ENCODE results near the gene CLASP1. TPM values are rescaled to one million over a fixed set of nuclear protein-coding genes. Genes with fewer than 3 reads are reported as not detected.

CLASP1 gene
- total RNA-seq, 6 experiments from 2014 or later: 19.7 to 32.4 (median 24.1) TPM

DNA sequence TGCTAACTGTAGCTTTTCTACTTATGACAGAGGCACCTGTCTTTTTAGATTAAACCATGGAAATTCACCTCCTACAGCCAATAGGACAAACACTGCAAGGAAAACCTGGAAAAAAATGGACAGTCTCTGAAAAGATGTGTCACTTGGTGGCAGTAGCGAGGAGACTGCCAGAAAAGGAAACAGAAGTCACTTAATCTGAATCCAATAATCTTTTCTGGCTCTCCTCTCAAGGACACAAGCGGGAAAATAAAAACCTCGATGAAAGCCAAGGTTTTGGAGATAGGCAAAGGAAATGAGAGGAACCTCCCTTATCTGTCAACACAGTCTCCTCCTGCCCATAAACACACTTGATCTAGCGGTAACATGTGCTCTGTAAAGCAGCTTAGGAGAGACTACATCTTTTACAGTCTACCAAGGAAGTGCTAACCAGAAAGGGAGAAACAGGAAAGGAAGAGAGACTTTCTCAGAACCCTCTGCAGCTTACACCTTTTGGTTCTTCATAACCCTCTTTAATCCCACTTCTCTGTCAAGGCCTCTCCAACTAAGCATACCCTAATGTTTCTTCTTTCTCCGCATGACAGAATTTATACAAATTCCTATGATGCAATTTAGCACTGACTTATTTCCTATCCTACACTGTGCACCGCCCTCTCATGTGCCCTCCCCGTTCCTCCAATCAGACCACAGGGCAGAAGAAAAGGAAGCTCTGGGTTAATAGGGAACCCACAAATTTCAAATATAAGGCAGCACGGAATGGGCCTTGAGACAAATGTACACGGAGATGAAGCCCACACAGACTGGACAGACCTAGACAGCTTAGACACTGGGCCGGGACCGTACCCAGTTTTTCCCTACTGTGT, 52.8 kb downstream of the CLASP1 start:
- 32% methylated on average over 11 of the region's 11 CpGs for WGBS (ENCODE audit: insufficient coverage, low coverage, low lambda C conversion rate, missing lambda C conversion rate)

DNA sequence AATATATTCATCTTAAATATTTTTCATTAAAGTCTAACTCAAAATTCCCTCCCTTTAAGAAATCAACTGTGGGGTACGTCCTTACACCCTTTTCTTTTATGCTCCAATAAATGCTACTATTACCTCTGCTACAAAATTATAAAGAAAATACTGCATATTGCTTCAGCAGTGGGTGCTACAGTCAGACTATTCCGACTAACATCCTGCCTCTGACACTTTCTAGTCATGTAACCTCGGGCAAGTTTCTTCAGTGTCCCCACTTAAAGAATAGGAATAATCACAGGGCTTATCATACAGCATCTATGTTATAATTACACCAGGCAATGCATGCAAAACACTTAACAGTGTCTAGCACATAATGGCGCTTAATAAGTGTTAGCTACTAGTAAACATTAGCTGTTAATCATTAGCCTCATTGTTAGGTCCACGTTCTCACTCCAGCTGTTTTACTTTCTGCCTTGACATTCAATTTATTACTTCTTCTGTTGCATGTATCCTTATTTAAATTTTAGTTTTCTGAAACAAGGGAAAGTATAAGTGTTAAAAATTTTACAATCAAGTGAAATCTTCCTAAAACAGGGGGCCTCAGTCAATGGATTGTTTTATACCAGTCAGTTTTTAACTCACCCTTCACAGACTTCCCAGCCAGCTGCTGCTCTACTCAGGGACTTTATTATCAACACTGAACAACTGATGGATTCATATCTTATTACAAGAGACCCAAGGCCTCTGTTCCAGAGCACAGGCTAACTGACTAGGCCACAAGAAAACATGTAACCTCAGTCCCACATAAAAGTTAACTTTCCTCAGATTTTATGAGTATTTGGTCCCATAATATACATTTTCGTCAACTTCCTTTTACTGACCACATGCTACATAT, 54.0 kb downstream of the CLASP1 start:
- ATAC-seq: peak; percentile 18 to 62 (median 39)
- H3K4me1 ChIP-seq: peaks cover 0 to 38% (median 15%) of the 10 kb centered on the region in 4 donors
- 40% methylated on average over 6 of the region's 6 CpGs for WGBS (ENCODE audit: insufficient coverage, low coverage, low lambda C conversion rate, missing lambda C conversion rate)
- DNase-seq: no peak
- H3K36me3 ChIP-seq: no peaks in the 10 kb centered on the region
- no peak overlapping the region for H3K4me3 ChIP-seq
- intact Hi-C loops (cut with DNase I): no loop called here
- H3K9me3 ChIP-seq: no peaks in the 10 kb centered on the region
- no peaks in the 10 kb centered on the region for H3K27me3 ChIP-seq
- peak overlapping the region in 1 of 3 donors; percentile 24 for H3K27ac ChIP-seq
- no peak for TF ChIP-seq POLR2A (IDR thresholded peaks at IDR 0.05)
- TF ChIP-seq, protein P1, sequence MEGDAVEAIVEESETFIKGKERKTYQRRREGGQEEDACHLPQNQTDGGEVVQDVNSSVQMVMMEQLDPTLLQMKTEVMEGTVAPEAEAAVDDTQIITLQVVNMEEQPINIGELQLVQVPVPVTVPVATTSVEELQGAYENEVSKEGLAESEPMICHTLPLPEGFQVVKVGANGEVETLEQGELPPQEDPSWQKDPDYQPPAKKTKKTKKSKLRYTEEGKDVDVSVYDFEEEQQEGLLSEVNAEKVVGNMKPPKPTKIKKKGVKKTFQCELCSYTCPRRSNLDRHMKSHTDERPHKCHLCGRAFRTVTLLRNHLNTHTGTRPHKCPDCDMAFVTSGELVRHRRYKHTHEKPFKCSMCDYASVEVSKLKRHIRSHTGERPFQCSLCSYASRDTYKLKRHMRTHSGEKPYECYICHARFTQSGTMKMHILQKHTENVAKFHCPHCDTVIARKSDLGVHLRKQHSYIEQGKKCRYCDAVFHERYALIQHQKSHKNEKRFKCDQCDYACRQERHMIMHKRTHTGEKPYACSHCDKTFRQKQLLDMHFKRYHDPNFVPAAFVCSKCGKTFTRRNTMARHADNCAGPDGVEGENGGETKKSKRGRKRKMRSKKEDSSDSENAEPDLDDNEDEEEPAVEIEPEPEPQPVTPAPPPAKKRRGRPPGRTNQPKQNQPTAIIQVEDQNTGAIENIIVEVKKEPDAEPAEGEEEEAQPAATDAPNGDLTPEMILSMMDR (IDR thresholded peaks at IDR 0.05): no peak

More for the DNA sequence above, 52.8 kb downstream of the CLASP1 start:
- Histone ChIP-seq H3K36me3 (no peaks in the 10 kb centered on the region), H3K27me3 (no peaks in the 10 kb centered on the region), H3K9me3 (no peaks in the 10 kb centered on the region), H3K4me3 (peak overlapping the region in 1 of 3 donors; percentile 22), H3K4me1 (peaks cover 0 to 38% (median 15%) of the 10 kb centered on the region in 4 donors), H3K27ac (peak overlapping the region; percentile 26 to 55 (median 36))
- TF ChIP-seq, protein P1 (IDR thresholded peaks at IDR 0.05): peak; percentile 43 to 55 (median 53)
- TF ChIP-seq POLR2A (IDR thresholded peaks at IDR 0.05): no peak
- peak; percentile 80 to 85 (median 81) for ATAC-seq
- intact Hi-C loops (cut with DNase I): no loop called here
- DNase-seq: no peak

DNA sequence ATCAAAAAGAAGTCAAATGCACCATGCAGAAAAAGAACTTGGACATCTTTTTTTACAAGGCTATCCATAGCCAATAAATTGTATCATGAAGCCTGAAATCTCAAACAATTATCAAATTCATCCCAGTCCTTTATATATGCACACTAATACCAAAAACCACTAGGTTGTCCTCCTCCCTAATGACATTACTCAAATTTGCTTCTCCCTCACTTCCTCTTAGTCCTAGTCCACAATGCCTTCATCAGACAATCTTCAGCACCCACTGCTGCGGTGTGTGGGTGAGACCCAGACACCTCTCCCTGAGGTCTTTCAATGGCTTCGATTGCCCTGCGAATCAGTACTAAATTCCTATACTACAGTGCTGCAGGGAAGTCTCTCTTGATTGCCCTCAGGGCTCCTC, 58.1 kb downstream of the CLASP1 start:
- H3K9me3 ChIP-seq: no peaks in the 10 kb centered on the region
- ATAC-seq (no peak), DNase-seq (no peak)
- 100% methylated on average over 3 of the region's 3 CpGs for WGBS (ENCODE audit: insufficient coverage, low coverage, low lambda C conversion rate, missing lambda C conversion rate)
- intact Hi-C loops (cut with DNase I): no loop called here
- H3K4me3 ChIP-seq: no peak overlapping the region
- H3K4me1 ChIP-seq: peaks cover 0 to 16% (median 4%) of the 10 kb centered on the region in 4 donors
- H3K36me3 ChIP-seq: peaks cover 0 to 4% (median 0%) of the 10 kb centered on the region in 4 donors
- no peak for TF ChIP-seq POLR2A (IDR thresholded peaks at IDR 0.05)
- TF ChIP-seq, protein P1 (IDR thresholded peaks at IDR 0.05): no peak
- H3K27ac ChIP-seq: no peak overlapping the region
- no peaks in the 10 kb centered on the region for H3K27me3 ChIP-seq

DNA sequence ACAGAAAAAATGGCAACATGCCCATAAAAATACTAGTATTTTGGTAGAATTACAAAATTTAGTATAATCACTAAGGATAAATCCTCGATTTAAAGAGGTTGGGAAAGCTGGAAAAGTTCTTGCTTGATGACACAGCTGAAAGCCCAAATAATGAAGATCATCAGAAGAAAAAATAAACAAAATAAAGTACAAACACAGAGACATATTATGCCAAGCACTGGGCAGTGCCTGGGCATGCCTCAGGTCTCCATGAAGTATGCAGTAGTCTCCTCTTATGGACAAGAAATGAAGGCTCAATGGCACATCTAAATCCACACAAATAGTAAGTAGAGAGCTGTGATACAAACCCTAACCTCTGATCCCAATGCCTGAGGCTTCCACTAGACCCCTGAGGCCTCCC, 60.9 kb downstream of the CLASP1 start:
- intact Hi-C loops (cut with DNase I): no loop called here
- no peaks in the 10 kb centered on the region for H3K9me3 ChIP-seq
- peaks cover 0 to 4% (median 0%) of the 10 kb centered on the region in 4 donors for H3K36me3 ChIP-seq
- H3K4me1 ChIP-seq: no peaks in the 10 kb centered on the region
- no peak for ATAC-seq
- TF ChIP-seq, protein P1 (IDR thresholded peaks at IDR 0.05): no peak
- TF ChIP-seq POLR2A (IDR thresholded peaks at IDR 0.05): no peak
- H3K27ac ChIP-seq: no peak overlapping the region
- no peak overlapping the region for H3K4me3 ChIP-seq
- WGBS (ENCODE audit: insufficient coverage, low coverage, low lambda C conversion rate, missing lambda C conversion rate): 33% methylated on average over 1 of the region's 1 CpG
- H3K27me3 ChIP-seq: no peaks in the 10 kb centered on the region
- DNase-seq: no peak
